SK-N-SH (cell line): ENCODE measurements around the gene TRIP10. TPM values are rescaled to one million over a fixed set of nuclear protein-coding genes. Genes with fewer than 3 reads are reported as not detected.

Source experiments
- CTCF ChIA-PET: fragments of 300-600, 350-600 bp; formaldehyde crosslinking; extraction: SDS; loops from one replicate; lab custom pipeline; 2021; lab: Yijun Ruan, JAX
- POLR2A ChIA-PET: fragments of 350-600 bp; sonication (Branson Sonifier 250); formaldehyde crosslinking; extraction: SDS; loops from one replicate; lab custom pipeline; 2020; ENCODE audit warnings: antibody characterized with exemption, inconsistent platforms; lab: Yijun Ruan, JAX
- DNase-seq: peaks from one replicate; pipeline ENCODE4 v3.0.0; 2012
- H2AFZ ChIP-seq: fragments of 200-600 bp; sonication (generic); 2 replicates; pipeline ENCODE4 v1.8.1; 2016; ENCODE audit warnings: antibody characterized with exemption, mild to moderate bottlenecking, low read depth
- H3F3A ChIP-seq: fragments of 200-600 bp; sonication (generic); replicated peaks from 2 replicates; pipeline ENCODE3; 2016; ENCODE audit warnings: antibody characterized with exemption, mild to moderate bottlenecking; ENCODE audit not compliant: insufficient read depth
- H3K27ac ChIP-seq, 2 experiments: fragments of 200-500 bp in 1 of 2; fragments of 200-600 bp in 1 of 2; sonication (Bioruptor generic) in 1 of 2; sonication (generic), shearing (Covaris generic) in 1 of 2; 2 replicates each; pipeline versions ENCODE4 v1.5.1 to v1.6.1; 2014 to 2016; ENCODE audit warnings: low read depth in 2 of 2, inconsistent platforms in 1 of 2, low read length in 1 of 2, mild to moderate bottlenecking in 1 of 2, mixed read lengths in 1 of 2
- H3K27me3 ChIP-seq: fragments of 200-600 bp; sonication (generic), shearing (Covaris generic); 2 replicates; pipeline ENCODE4 v1.6.1; 2016; ENCODE audit warnings: mixed run types; ENCODE audit not compliant: insufficient read depth
- H3K36me3 ChIP-seq, 2 experiments: fragments of 200-500 bp in 1 of 2; fragments of 200-600 bp in 1 of 2; sonication (Bioruptor generic) in 1 of 2; sonication (generic) in 1 of 2; replicated peaks in 1 of 2; 2 replicates each; pipeline versions ENCODE3 to v1.5.1; 2014 to 2016; ENCODE audit warnings: low read length in 1 of 2, mild to moderate bottlenecking in 1 of 2; ENCODE audit not compliant: insufficient read depth in 2 of 2, control insufficient read depth in 1 of 2
- H3K4me1 ChIP-seq, 2 experiments: fragments of 200-500 bp in 1 of 2; fragments of 200-600 bp in 1 of 2; sonication (Bioruptor generic) in 1 of 2; sonication (generic), shearing (Covaris generic) in 1 of 2; 2 replicates each; pipeline versions ENCODE4 v1.5.1 to v1.6.1; 2014 to 2016; ENCODE audit warnings: low read depth in 1 of 2, low read length in 1 of 2, mixed run types in 1 of 2; ENCODE audit not compliant: insufficient read depth in 2 of 2, control insufficient read depth in 1 of 2
- H3K4me2 ChIP-seq: fragments of 200-600 bp; sonication (generic), shearing (Covaris generic); 2 replicates; pipeline ENCODE4 v1.6.1; 2017; ENCODE audit warnings: mixed run types
- H3K4me3 ChIP-seq, 2 experiments: fragments of 200-500 bp in 1 of 2; fragments of 200-600 bp in 1 of 2; sonication (Bioruptor generic) in 1 of 2; sonication (generic), shearing (Covaris generic) in 1 of 2; 2 replicates each; pipeline versions ENCODE4 v1.5.1 to v1.8.1; 2014 to 2016; ENCODE audit warnings: low read depth in 2 of 2, inconsistent platforms in 1 of 2, low read length in 1 of 2, mild to moderate bottlenecking in 1 of 2, mixed read lengths in 1 of 2, moderate library complexity in 1 of 2
- H3K79me2 ChIP-seq: fragments of 200-600 bp; sonication (generic); 2 replicates; pipeline ENCODE4 v1.8.1; 2017; ENCODE audit warnings: mild to moderate bottlenecking; ENCODE audit not compliant: insufficient read depth
- H3K9ac ChIP-seq: fragments of 200-600 bp; sonication (generic); 2 replicates; pipeline ENCODE4 v1.6.1; 2017; ENCODE audit warnings: mixed run types
- H3K9me2 ChIP-seq: fragments of 200-600 bp; sonication (generic); 2 replicates; pipeline ENCODE4 v1.6.1; 2017; ENCODE audit warnings: mixed run types
- H3K9me3 ChIP-seq: fragments of 200-600 bp; sonication (generic); 2 replicates; pipeline ENCODE4 v1.6.1; 2017; ENCODE audit warnings: mixed run types, mild to moderate bottlenecking, moderate library complexity
- H4K20me1 ChIP-seq: fragments of 200-600 bp; sonication (generic); 2 replicates; pipeline ENCODE4 v1.6.1; 2017; ENCODE audit warnings: mild to moderate bottlenecking, mixed run types; ENCODE audit not compliant: insufficient read depth
- EZH2phosphoT487 ChIP-seq: fragments of 200-600 bp; sonication (generic); IDR thresholded peaks from 2 replicates; pipeline ENCODE4 v1.6.1; 2017; ENCODE audit warnings: low read depth, mixed run types, mild to moderate bottlenecking, antibody characterized with exemption, moderate library complexity, borderline replicate concordance
- FOSL2 ChIP-seq: IDR thresholded peaks from 2 replicates; pipeline ENCODE4 v1.4.0; 2012; ENCODE audit warnings: low read depth, mild to moderate bottlenecking, moderate library complexity, borderline replicate concordance
- FOXJ3 ChIP-seq: sonication (generic); formaldehyde crosslinking; IDR thresholded peaks from 2 replicates; pipeline ENCODE4 v1.5.1; 2020; ENCODE audit warnings: mild to moderate bottlenecking, missing genetic modification reagents
- GATA2 ChIP-seq: sonication (generic); formaldehyde crosslinking; IDR thresholded peaks from 2 replicates; pipeline ENCODE4 v1.5.0; 2020; ENCODE audit warnings: mild to moderate bottlenecking, missing genetic modification reagents
- JUND ChIP-seq: IDR thresholded peaks from 2 replicates; pipeline ENCODE4 v1.4.0; 2012
- MXI1 ChIP-seq: IDR thresholded peaks from 2 replicates; pipeline ENCODE4 v1.6.1; 2012; ENCODE audit warnings: mild to moderate bottlenecking, low read depth, low read length, improper control_type of control experiment
- NFIC ChIP-seq: IDR thresholded peaks from 2 replicates; pipeline ENCODE4 v1.4.0; 2012; ENCODE audit warnings: borderline replicate concordance
- NRF1 ChIP-seq: IDR thresholded peaks from 2 replicates; pipeline ENCODE4 v1.6.1; 2012; ENCODE audit warnings: low read depth, mild to moderate bottlenecking, low read length
- RXRA ChIP-seq: IDR thresholded peaks from 2 replicates; pipeline ENCODE4 v1.4.0; 2012; ENCODE audit warnings: low read depth, mild to moderate bottlenecking, borderline replicate concordance
- TEAD4 ChIP-seq: IDR thresholded peaks from 2 replicates; pipeline ENCODE4 v1.4.0; 2012; ENCODE audit warnings: mild to moderate bottlenecking, borderline replicate concordance; ENCODE audit not compliant: insufficient read depth
- WGBS: methylation state at CpG from one replicate; pipeline ENCODE4 v1.1.6; 2017; ENCODE audit warnings: low lambda C conversion rate; 5-methylcytosine and 5-hydroxymethylcytosine counted together
- polyA plus RNA-seq, 3 experiments: library from polyadenylated mRNA; depleted of rRNA; stranded (reverse); fragments of >200 nt; gene quantifications; 2 replicates each; pipeline ENCODE4 v1.2.3, GENCODE V29; 2012
- TF ChIP-seq, protein P1 (sequence below): fragments of 150-350 bp; IDR thresholded peaks from 2 replicates; pipeline ENCODE4 v1.6.1; 2017; ENCODE audit warnings: antibody characterized with exemption, low read length, low read depth, borderline replicate concordance
- TF ChIP-seq, protein P2 (sequence below): IDR thresholded peaks from 2 replicates; pipeline ENCODE4 v1.4.0; 2012; ENCODE audit warnings: low read depth
- TF ChIP-seq, protein P3 (sequence below): IDR thresholded peaks from 2 replicates; pipeline ENCODE4 v1.4.0; 2012; ENCODE audit warnings: low read depth, borderline replicate concordance

The TRIP10 gene
- polyA plus RNA-seq, 1 of the 3 experiments (the other 2 are of a cell fraction), result 42.9 TPM

DNA sequence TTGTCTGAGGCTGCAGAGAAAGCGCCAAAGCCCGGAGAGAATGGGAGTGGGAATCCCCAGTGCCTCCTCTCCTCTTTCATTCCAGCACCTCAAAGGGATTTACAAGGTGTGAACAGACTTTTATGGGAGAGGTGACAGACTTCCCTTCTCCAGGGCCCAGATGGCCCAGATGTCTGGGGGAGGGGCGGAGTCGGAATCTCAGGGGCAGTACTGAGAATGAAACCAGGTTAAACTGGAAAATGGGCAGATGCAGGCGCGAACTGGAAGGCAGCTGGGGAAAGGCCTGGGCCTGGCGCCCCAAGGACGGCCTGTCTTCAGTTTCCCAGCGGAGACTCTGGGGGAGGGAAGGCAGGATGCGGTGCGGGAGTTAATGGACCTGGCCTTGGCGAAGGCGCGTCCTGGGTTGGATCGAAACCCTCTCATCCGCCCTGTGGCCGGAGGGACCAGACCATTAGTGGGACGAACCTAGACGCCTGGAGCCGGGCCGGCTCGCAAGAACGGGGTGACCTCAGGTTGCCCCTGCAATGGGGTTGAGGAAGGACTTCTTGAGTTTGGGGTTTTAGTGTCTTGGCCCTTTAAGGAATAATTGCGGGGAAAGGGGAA is 592 bp upstream of the TRIP10 start:
- H4K20me1 ChIP-seq, result no peaks in the 10 kb centered on the region
- no peaks in the 10 kb centered on the region for H3K9me2 ChIP-seq
- H3K9ac ChIP-seq, result no peak overlapping the region
- H3K4me2 ChIP-seq, result peak overlapping the region; percentile 61; the same call in 1 of the 2 replicates
- 56% methylated on average over 23 of the region's 24 CpGs for WGBS
- peaks cover 31% of the 10 kb centered on the region for H3F3A ChIP-seq
- H3K27me3 ChIP-seq, result no peaks in the 10 kb centered on the region
- H3K79me2 ChIP-seq, result peaks cover 46% of the 10 kb centered on the region
- H3K4me1 ChIP-seq, result peaks cover 23% of the 10 kb centered on the region in 2 experiments; a peak in 3 of 4 replicates
- H3K27ac ChIP-seq, result peak overlapping the region; percentile 51 to 82; a peak in 3 of 4 replicates
- TF ChIP-seq, protein P1, sequence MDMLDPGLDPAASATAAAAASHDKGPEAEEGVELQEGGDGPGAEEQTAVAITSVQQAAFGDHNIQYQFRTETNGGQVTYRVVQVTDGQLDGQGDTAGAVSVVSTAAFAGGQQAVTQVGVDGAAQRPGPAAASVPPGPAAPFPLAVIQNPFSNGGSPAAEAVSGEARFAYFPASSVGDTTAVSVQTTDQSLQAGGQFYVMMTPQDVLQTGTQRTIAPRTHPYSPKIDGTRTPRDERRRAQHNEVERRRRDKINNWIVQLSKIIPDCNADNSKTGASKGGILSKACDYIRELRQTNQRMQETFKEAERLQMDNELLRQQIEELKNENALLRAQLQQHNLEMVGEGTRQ, result no peak
- TF ChIP-seq MXI1 (no peak), RXRA (no peak), GATA2 (no peak), NFIC (no peak), JUND (no peak), TEAD4 (no peak), FOXJ3 (CRISPR knock-in tag) (no peak), EZH2phosphoT487 (no peak), NRF1 (no peak), FOSL2 (no peak)
- TF ChIP-seq, protein P2, sequence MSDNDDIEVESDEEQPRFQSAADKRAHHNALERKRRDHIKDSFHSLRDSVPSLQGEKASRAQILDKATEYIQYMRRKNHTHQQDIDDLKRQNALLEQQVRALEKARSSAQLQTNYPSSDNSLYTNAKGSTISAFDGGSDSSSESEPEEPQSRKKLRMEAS, result no peak
- TF ChIP-seq, protein P3, sequence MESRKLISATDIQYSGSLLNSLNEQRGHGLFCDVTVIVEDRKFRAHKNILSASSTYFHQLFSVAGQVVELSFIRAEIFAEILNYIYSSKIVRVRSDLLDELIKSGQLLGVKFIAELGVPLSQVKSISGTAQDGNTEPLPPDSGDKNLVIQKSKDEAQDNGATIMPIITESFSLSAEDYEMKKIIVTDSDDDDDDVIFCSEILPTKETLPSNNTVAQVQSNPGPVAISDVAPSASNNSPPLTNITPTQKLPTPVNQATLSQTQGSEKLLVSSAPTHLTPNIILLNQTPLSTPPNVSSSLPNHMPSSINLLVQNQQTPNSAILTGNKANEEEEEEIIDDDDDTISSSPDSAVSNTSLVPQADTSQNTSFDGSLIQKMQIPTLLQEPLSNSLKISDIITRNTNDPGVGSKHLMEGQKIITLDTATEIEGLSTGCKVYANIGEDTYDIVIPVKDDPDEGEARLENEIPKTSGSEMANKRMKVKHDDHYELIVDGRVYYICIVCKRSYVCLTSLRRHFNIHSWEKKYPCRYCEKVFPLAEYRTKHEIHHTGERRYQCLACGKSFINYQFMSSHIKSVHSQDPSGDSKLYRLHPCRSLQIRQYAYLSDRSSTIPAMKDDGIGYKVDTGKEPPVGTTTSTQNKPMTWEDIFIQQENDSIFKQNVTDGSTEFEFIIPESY, result no peak
- POLR2A ChIA-PET, result interaction anchor here (0.6 kb wide), 1 partner anchor 110 kb away, joined by 4 read pairs; no protein-coding TSS in a partner anchor
- H3K36me3 ChIP-seq, result peaks cover 5 to 12% of the 10 kb centered on the region in 2 experiments
- H2AFZ ChIP-seq, result peak overlapping the region; percentile 97
- CTCF ChIA-PET, result interaction anchor here (0.6 to 2.0 kb wide), 7 partner anchors 11 to 132 kb away, joined by 3 to 24 read pairs (median 3); no protein-coding TSS in a partner anchor
- H3K9me3 ChIP-seq, result no peaks in the 10 kb centered on the region
- H3K4me3 ChIP-seq, result peak overlapping the region in 1 of 2 experiments; percentile 28; a peak in 2 of 4 replicates
- no peak for DNase-seq
